NCI-H1105 (cell line): ENCODE data around the gene AREL1.
A peak's percentile ranks its signal among the peaks of the same experiment; 100 is the strongest.

ENCODE experiments used
- DNase-seq: peaks from one replicate; lab custom pipeline; 2025; lab: John Stamatoyannopoulos, UW

Gene AREL1

GRCh38 chr14:74697543-74697942, 15.3 kb downstream of the AREL1 start:
- DNase-seq = no peak

GRCh38 chr14:74697011-74697410, 15.9 kb downstream of the AREL1 start:
- DNase-seq = no peak

- DNase-seq = no peak
These were observed 17.5 kb downstream of the AREL1 start for GRCh38 chr14:74695406-74695805.

- DNase-seq = no peak
These were observed 19.7 kb downstream of the AREL1 start for GRCh38 chr14:74693191-74693590.

GRCh38 chr14:74691456-74691855, 21.4 kb downstream of the AREL1 start:
- no peak for DNase-seq

GRCh38 chr14:74685921-74686678, 26.8 kb downstream of the AREL1 start:
- DNase-seq = no peak

GRCh38 chr14:74685056-74685455, 27.8 kb downstream of the AREL1 start:
- DNase-seq = no peak

GRCh38 chr14:74684434-74684833, 28.4 kb downstream of the AREL1 start:
- no peak for DNase-seq

GRCh38 chr14:74683406-74683805, 29.5 kb downstream of the AREL1 start:
- no peak for DNase-seq

- DNase-seq = no peak
These were observed 30.5 kb downstream of the AREL1 start for GRCh38 chr14:74682169-74682952.

GRCh38 chr14:74675219-74675618, 37.7 kb downstream of the AREL1 start:
- DNase-seq = no peak

GRCh38 chr14:74673768-74674167, 39.1 kb downstream of the AREL1 start:
- DNase-seq = no peak

GRCh38 chr14:74671789-74672188, 41.1 kb downstream of the AREL1 start:
- no peak for DNase-seq

GRCh38 chr14:74670726-74671411, 42.0 kb downstream of the AREL1 start:
- DNase-seq = no peak

- no peak for DNase-seq
These were observed 43.0 kb downstream of the AREL1 start for GRCh38 chr14:74669846-74670245.

- no peak for DNase-seq
These were observed 43.6 kb downstream of the AREL1 start for GRCh38 chr14:74669256-74669655.

GRCh38 chr14:74667758-74668157, 45.1 kb downstream of the AREL1 start:
- DNase-seq = no peak

- DNase-seq = no peak
These were observed 48.2 kb downstream of the AREL1 start for GRCh38 chr14:74664717-74665116.

- DNase-seq = no peak
These were observed 49.0 kb downstream of the AREL1 start for GRCh38 chr14:74663884-74664283.

GRCh38 chr14:74661726-74662450, 51.0 kb downstream of the AREL1 start:
- DNase-seq = no peak

GRCh38 chr14:74660863-74661262, 52.0 kb downstream of the AREL1 start:
- DNase-seq = no peak

GRCh38 chr14:74660167-74660566, 52.7 kb downstream of the AREL1 start:
- peak; percentile 23 for DNase-seq
